H9 (cell line): ENCODE data around the gene RCAN2. TPM values are rescaled to one million over a fixed set of nuclear protein-coding genes. Genes with fewer than 3 reads are reported as not detected.

ENCODE experiments used
- DNase-seq: peaks from one replicate; pipeline ENCODE4 v3.0.0-alpha.2; 2017
- H2AFZ ChIP-seq: one replicate; pipeline ENCODE4 v1.6.1; 2013; ENCODE audit warnings: mild to moderate bottlenecking, low read length, control low read depth, moderate library complexity
- H2AK5ac ChIP-seq: 2 replicates; pipeline ENCODE4 v1.6.1; 2013; ENCODE audit warnings: low read length, control low read depth, mixed read lengths; ENCODE audit not compliant: insufficient read length
- H2BK120ac ChIP-seq: one replicate; pipeline ENCODE4 v1.6.1; 2013; ENCODE audit warnings: low read depth, mild to moderate bottlenecking, low read length, control low read depth, inconsistent platforms; ENCODE audit not compliant: poor library complexity, severe bottlenecking
- H2BK12ac ChIP-seq: 2 replicates; pipeline ENCODE4 v1.6.1; 2013; ENCODE audit warnings: low read length, control low read depth, mixed read lengths, low read depth; ENCODE audit not compliant: insufficient read length
- H2BK15ac ChIP-seq: 2 replicates; pipeline ENCODE4 v1.6.1; 2013; ENCODE audit warnings: low read depth, low read length, control low read depth
- H2BK20ac ChIP-seq: one replicate; pipeline ENCODE4 v1.6.1; 2013; ENCODE audit warnings: low read depth, mild to moderate bottlenecking, low read length, control low read depth, inconsistent platforms; ENCODE audit not compliant: poor library complexity, severe bottlenecking
- H2BK5ac ChIP-seq: 2 replicates; pipeline ENCODE4 v1.6.1; 2013; ENCODE audit warnings: low read length, control low read depth, mixed read lengths; ENCODE audit not compliant: insufficient read length
- H3K14ac ChIP-seq: 2 replicates; pipeline ENCODE4 v1.6.1; 2013; ENCODE audit warnings: low read length, control low read depth; ENCODE audit not compliant: insufficient read depth
- H3K18ac ChIP-seq: 2 replicates; pipeline ENCODE4 v1.6.1; 2013; ENCODE audit warnings: low read depth, mild to moderate bottlenecking, mixed read lengths, low read length, control low read depth; ENCODE audit not compliant: insufficient read length
- H3K23ac ChIP-seq: 2 replicates; pipeline ENCODE4 v1.6.1; 2013; ENCODE audit warnings: low read length, control low read depth, mixed read lengths, low read depth; ENCODE audit not compliant: insufficient read length
- H3K23me2 ChIP-seq: 2 replicates; pipeline ENCODE4 v1.6.1; 2013; ENCODE audit warnings: low read depth, mild to moderate bottlenecking, mixed read lengths, low read length, control low read depth; ENCODE audit not compliant: insufficient read length, poor library complexity, severe bottlenecking
- H3K27ac ChIP-seq: 2 replicates; pipeline ENCODE4 v1.5.1; 2013; ENCODE audit warnings: low read length, control low read depth, mixed read lengths, low read depth; ENCODE audit not compliant: insufficient read length
- H3K27me3 ChIP-seq: 2 replicates; pipeline ENCODE4 v1.6.1; 2013; ENCODE audit warnings: low read length, control low read depth, inconsistent platforms; ENCODE audit not compliant: insufficient read depth
- H3K4ac ChIP-seq: 2 replicates; pipeline ENCODE4 v1.6.1; 2013; ENCODE audit warnings: low read depth, mild to moderate bottlenecking, control low read depth, inconsistent platforms, low read length, moderate library complexity
- H3K4me1 ChIP-seq: 2 replicates; pipeline ENCODE4 v1.6.1; 2013; ENCODE audit warnings: low read length, control low read depth, inconsistent platforms; ENCODE audit not compliant: insufficient read depth
- H3K4me2 ChIP-seq: 2 replicates; pipeline ENCODE4 v1.6.1; 2013; ENCODE audit warnings: low read length, control low read depth, mixed read lengths; ENCODE audit not compliant: insufficient read length, insufficient read depth
- H3K56ac ChIP-seq: 2 replicates; pipeline ENCODE4 v1.6.1; 2013; ENCODE audit warnings: low read depth, mild to moderate bottlenecking, mixed read lengths, low read length, control low read depth; ENCODE audit not compliant: insufficient read length
- H3K79me1 ChIP-seq: 2 replicates; pipeline ENCODE4 v1.6.1; 2013; ENCODE audit warnings: low read depth, mild to moderate bottlenecking, moderate library complexity, low read length, control low read depth, inconsistent platforms; ENCODE audit not compliant: insufficient read depth, poor library complexity, severe bottlenecking
- H3K79me2 ChIP-seq: 2 replicates; pipeline ENCODE4 v1.6.1; 2013; ENCODE audit warnings: low read length, control low read depth, inconsistent platforms; ENCODE audit not compliant: insufficient read depth
- H3K9ac ChIP-seq: 2 replicates; pipeline ENCODE4 v1.6.1; 2013; ENCODE audit warnings: low read length, control low read depth, mixed read lengths; ENCODE audit not compliant: insufficient read length; ENCODE audit errors: extremely low read depth
- H3K9me3 ChIP-seq: one replicate; pipeline ENCODE4 v1.6.1; 2013; ENCODE audit warnings: low read depth, low read length, inconsistent platforms; ENCODE audit not compliant: control insufficient read depth
- H3T11ph ChIP-seq: one replicate; pipeline ENCODE4 v1.6.1; 2013; ENCODE audit warnings: mild to moderate bottlenecking, low read length, control low read depth, inconsistent platforms
- H4K20me1 ChIP-seq: one replicate; pipeline ENCODE4 v1.6.1; 2013; ENCODE audit not compliant: control insufficient read depth, insufficient read length, insufficient read depth
- H4K5ac ChIP-seq: 2 replicates; pipeline ENCODE4 v1.6.1; 2013; ENCODE audit warnings: low read depth, mild to moderate bottlenecking, mixed read lengths, low read length, control low read depth; ENCODE audit not compliant: insufficient read length
- H4K8ac ChIP-seq: replicated peaks from 2 replicates; pipeline ENCODE4 v1.6.1; 2013; ENCODE audit warnings: low read length, control low read depth, mixed read lengths, low read depth; ENCODE audit not compliant: insufficient read length
- H4K91ac ChIP-seq: 2 replicates; pipeline ENCODE4 v1.6.1; 2013; ENCODE audit warnings: low read depth, mild to moderate bottlenecking, moderate library complexity, mixed read lengths, low read length, control low read depth; ENCODE audit not compliant: insufficient read length
- H3K27ac Mint-ChIP-seq, 3 experiments: 2 replicates in 2 of 3; 3 replicates in 1 of 3; pipeline ENCODE4 v1.8.0; 2020 to 2021; ENCODE audit warnings: mixed read lengths in 3 of 3, mild to moderate bottlenecking in 1 of 3, moderate library complexity in 1 of 3
- H3K27me3 Mint-ChIP-seq: 2 replicates; pipeline ENCODE4 v1.8.0; 2021; ENCODE audit warnings: low read depth, mild to moderate bottlenecking, moderate library complexity, mixed read lengths
- H3K36me3 Mint-ChIP-seq, 3 experiments: 2 replicates in 2 of 3; 3 replicates in 1 of 3; pipeline ENCODE4 v1.8.0; 2020 to 2021; ENCODE audit warnings: low read depth in 3 of 3, mixed read lengths in 3 of 3; ENCODE audit not compliant: insufficient read depth in 1 of 3
- H3K4me1 Mint-ChIP-seq, 2 experiments: 2 replicates each; pipeline ENCODE4 v1.8.0; 2020; ENCODE audit warnings: mixed read lengths in 2 of 2
- H3K4me3 Mint-ChIP-seq, 2 experiments: 2 replicates in 1 of 2; 3 replicates in 1 of 2; pipeline ENCODE4 v1.8.0; 2020 to 2021; ENCODE audit warnings: mild to moderate bottlenecking in 2 of 2, mixed read lengths in 2 of 2, moderate library complexity in 1 of 2
- H3K9me3 Mint-ChIP-seq, 2 experiments: 2 replicates in 1 of 2; 3 replicates in 1 of 2; pipeline ENCODE4 v1.8.0; 2020; ENCODE audit warnings: mild to moderate bottlenecking in 2 of 2, mixed read lengths in 2 of 2, moderate library complexity in 1 of 2
- WGBS: extraction: QIAGEN DNeasy Blood & Tissue Kit; methylation state at CpG from one replicate; pipeline ENCODE4 v1.1.7; 2013; ENCODE audit warnings: missing lambda C conversion rate, low lambda C conversion rate, mixed read lengths; ENCODE audit not compliant: insufficient read length; ENCODE audit errors: extremely low coverage; 5-methylcytosine and 5-hydroxymethylcytosine counted together
- total RNA-seq: library from RNA; stranded (reverse); gene quantifications from 2 replicates; pipeline ENCODE4 v1.2.1, GENCODE V29; 2021
- TF ChIP-seq, protein P1 (sequence below): fragments of 200-600 bp; sonication (generic); conservative IDR thresholded peaks from 3 replicates; pipeline ENCODE4 v1.8.0; 2021; ENCODE audit warnings: antibody characterized with exemption, mild to moderate bottlenecking

Gene RCAN2
- total RNA-seq, 1 experiment from 2014 or later, result 3.0 TPM

DNA sequence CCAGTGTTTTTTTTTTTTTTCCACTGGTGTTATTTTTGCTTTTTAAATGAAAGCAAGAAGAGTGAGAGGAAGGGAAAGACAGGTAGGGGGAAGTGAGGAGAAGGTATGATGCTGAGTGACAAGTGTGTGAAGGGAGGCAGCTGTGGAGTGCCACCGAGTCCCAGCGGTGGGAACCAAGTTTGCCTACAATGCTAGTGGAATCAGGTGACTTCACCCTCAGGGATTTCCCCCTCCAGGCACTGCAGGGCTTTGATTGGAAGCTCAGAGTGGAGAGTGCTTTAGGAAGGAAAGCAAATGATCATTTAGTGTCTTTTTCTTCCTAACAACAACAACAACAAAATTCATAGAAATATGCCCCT, 200.0 kb downstream of the RCAN2 start:
- Histone ChIP-seq H2AK5ac (no peak overlapping the region), H3K18ac (no peak overlapping the region), H3K4ac (no peak overlapping the region), H4K91ac (no peak overlapping the region), H3K4me1 (peaks cover 5% of the 10 kb centered on the region; the same call in 1 of the 2 replicates), H3K79me2 (no peaks in the 10 kb centered on the region), H3K27ac (no peak overlapping the region), H2BK20ac (no peak overlapping the region), H3K23ac (no peak overlapping the region), H3K79me1 (no peaks in the 10 kb centered on the region), H3K9me3 (no peaks in the 10 kb centered on the region), H2BK15ac (no peak overlapping the region), H2AFZ (no peak overlapping the region), H2BK5ac (no peak overlapping the region), H3K9ac (no peak overlapping the region), H3K4me2 (no peak overlapping the region), H4K8ac (no peak overlapping the region), H4K5ac (no peak overlapping the region), H3K27me3 (no peaks in the 10 kb centered on the region), H4K20me1 (no peaks in the 10 kb centered on the region), H3T11ph (no peak overlapping the region), H3K14ac (no peak overlapping the region), H2BK120ac (no peak overlapping the region), H2BK12ac (no peak overlapping the region), H3K56ac (no peak overlapping the region), H3K23me2 (no peaks in the 10 kb centered on the region)
- no CpG with 5 or more reads among the region's 2 CpGs for WGBS
- H3K9me3 Mint-ChIP-seq, result no peaks in the 10 kb centered on the region
- no peaks in the 10 kb centered on the region for H3K27me3 Mint-ChIP-seq
- H3K4me1 Mint-ChIP-seq, result peaks cover 6% of the 10 kb centered on the region in 2 experiments; a peak in 3 of 4 replicates
- no peak overlapping the region for H3K27ac Mint-ChIP-seq
- DNase-seq, result peak; percentile 28
- TF ChIP-seq, protein P1, sequence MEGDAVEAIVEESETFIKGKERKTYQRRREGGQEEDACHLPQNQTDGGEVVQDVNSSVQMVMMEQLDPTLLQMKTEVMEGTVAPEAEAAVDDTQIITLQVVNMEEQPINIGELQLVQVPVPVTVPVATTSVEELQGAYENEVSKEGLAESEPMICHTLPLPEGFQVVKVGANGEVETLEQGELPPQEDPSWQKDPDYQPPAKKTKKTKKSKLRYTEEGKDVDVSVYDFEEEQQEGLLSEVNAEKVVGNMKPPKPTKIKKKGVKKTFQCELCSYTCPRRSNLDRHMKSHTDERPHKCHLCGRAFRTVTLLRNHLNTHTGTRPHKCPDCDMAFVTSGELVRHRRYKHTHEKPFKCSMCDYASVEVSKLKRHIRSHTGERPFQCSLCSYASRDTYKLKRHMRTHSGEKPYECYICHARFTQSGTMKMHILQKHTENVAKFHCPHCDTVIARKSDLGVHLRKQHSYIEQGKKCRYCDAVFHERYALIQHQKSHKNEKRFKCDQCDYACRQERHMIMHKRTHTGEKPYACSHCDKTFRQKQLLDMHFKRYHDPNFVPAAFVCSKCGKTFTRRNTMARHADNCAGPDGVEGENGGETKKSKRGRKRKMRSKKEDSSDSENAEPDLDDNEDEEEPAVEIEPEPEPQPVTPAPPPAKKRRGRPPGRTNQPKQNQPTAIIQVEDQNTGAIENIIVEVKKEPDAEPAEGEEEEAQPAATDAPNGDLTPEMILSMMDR, result no peak
- no peaks in the 10 kb centered on the region for H3K36me3 Mint-ChIP-seq
- H3K4me3 Mint-ChIP-seq, result no peak overlapping the region
